ENCODE results near the gene ZNF528. TPM values are rescaled to one million over a fixed set of nuclear protein-coding genes. Genes with fewer than 3 reads are reported as not detected.

Gene ZNF528
- total and polyA plus RNA-seq, 7 donors, result 1.8 to 27.4 (median 15.5) TPM

GRCh38 chr19:52464798-52465470, 67.3 kb downstream of the ZNF528 start:
- peaks cover 0 to 15% (median 6%) of the 10 kb centered on the region in 4 donors for H3K36me3 ChIP-seq
- TF ChIP-seq POLR2A (IDR thresholded peaks at IDR 0.05), result no peak
- no peak for TF ChIP-seq EP300 (IDR thresholded peaks at IDR 0.05)
- no peak for TF ChIP-seq POLR2AphosphoS5 (IDR thresholded peaks at IDR 0.05)
- no peak for TF ChIP-seq CTCF (IDR thresholded peaks at IDR 0.05)
- 86 to 88% methylated on average over 14 of the region's 14 CpGs for WGBS, 2 donors
- peaks cover 35 to 60% (median 56%) of the 10 kb centered on the region in 4 donors for H3K9me3 ChIP-seq
- no peak overlapping the region for H3K27ac ChIP-seq
- DNase-seq, result no peak
- intact Hi-C loops (cut with DNase I), result no loop called here
- H3K27me3 ChIP-seq, result no peaks in the 10 kb centered on the region
- no peak overlapping the region for H3K4me3 ChIP-seq
- H3K4me1 ChIP-seq, result no peaks in the 10 kb centered on the region

Small RNA genes within 50 kb of the gene (small RNA-seq; reads per million reads assigned to genes)
- gene AC010332.1, result 0 reads per million in 3 donors

Other genes with a start within 250 kb of the ZNF528 start
- 10 to 100 TPM in 2 of 4 donors, 1 to 10 TPM in 2; 9.1 to 12.3 (median 9.9) TPM for gene ZNF836, start 226.2 kb upstream of the ZNF528 start, total RNA-seq
- gene ZNF836, start 226.2 kb upstream of the ZNF528 start, polyA plus RNA-seq, result 1 to 10 TPM; 2.4 to 5.1 (median 2.5) TPM
- gene PPP2R1A, start 207.8 kb upstream of the ZNF528 start, total RNA-seq, result 100 to 1,000 TPM; 127 to 163 (median 137) TPM
- gene PPP2R1A, start 207.8 kb upstream of the ZNF528 start, polyA plus RNA-seq, result 100 to 1,000 TPM; 108 to 139 (median 126) TPM
- 10 to 100 TPM in 2 of 4 donors, 1 to 10 TPM in 2; 5.5 to 11.0 (median 9.9) TPM for gene ZNF766, start 128.3 kb upstream of the ZNF528 start, total RNA-seq
- 1 to 10 TPM; 2.8 to 5.7 (median 3.0) TPM for gene ZNF766, start 128.3 kb upstream of the ZNF528 start, polyA plus RNA-seq
- 10 to 100 TPM in 1 of 4 donors, 1 to 10 TPM in 3; 7.5 to 11.2 (median 8.1) TPM for gene ZNF480, start 100.7 kb upstream of the ZNF528 start, total RNA-seq
- 1 to 10 TPM; 3.5 to 6.0 (median 4.2) TPM for gene ZNF480, start 100.7 kb upstream of the ZNF528 start, polyA plus RNA-seq
- gene ZNF610, start 61.6 kb upstream of the ZNF528 start, total RNA-seq, result 1 to 10 TPM; 2.0 to 3.2 (median 2.5) TPM
- gene ZNF610, start 61.6 kb upstream of the ZNF528 start, polyA plus RNA-seq, result 1 to 10 TPM in 1 of 3 donors, under 1 TPM in 1, not detected in 1; 0.90 to 1.8 TPM
- gene ZNF880, start 27.9 kb upstream of the ZNF528 start, total RNA-seq, result 10 to 100 TPM; 21.6 to 24.8 (median 23.0) TPM
- 10 to 100 TPM in 2 of 3 donors, 1 to 10 TPM in 1; 6.0 to 13.8 (median 12.0) TPM for gene ZNF880, start 27.9 kb upstream of the ZNF528 start, polyA plus RNA-seq
- under 1 TPM in 2 of 4 donors, not detected in 2; 0.36 to 0.49 TPM for gene ZNF534, start 31.3 kb downstream of the ZNF528 start, total RNA-seq
- gene ZNF534, start 31.3 kb downstream of the ZNF528 start, polyA plus RNA-seq, result under 1 TPM in 1 of 3 donors, not detected in 2; 0.09 TPM
- 1 to 10 TPM; 1.2 to 2.5 (median 2.4) TPM for gene ZNF578, start 55.7 kb downstream of the ZNF528 start, total RNA-seq
- gene ZNF578, start 55.7 kb downstream of the ZNF528 start, polyA plus RNA-seq, result 1 to 10 TPM in 1 of 3 donors, not detected in 2; 1.1 TPM
- gene ZNF808, start 129.8 kb downstream of the ZNF528 start, total RNA-seq, result 10 to 100 TPM; 13.0 to 26.6 (median 18.7) TPM
- gene ZNF808, start 129.8 kb downstream of the ZNF528 start, polyA plus RNA-seq, result 1 to 10 TPM; 1.8 to 7.5 (median 3.5) TPM
- 10 to 100 TPM; 12.4 to 22.4 (median 14.8) TPM for gene ZNF701, start 172.4 kb downstream of the ZNF528 start, total RNA-seq
- gene ZNF701, start 172.4 kb downstream of the ZNF528 start, polyA plus RNA-seq, result 10 to 100 TPM in 1 of 3 donors, 1 to 10 TPM in 2; 4.8 to 11.9 (median 5.5) TPM
- gene ZNF83, start 240.5 kb downstream of the ZNF528 start, total RNA-seq, result 10 to 100 TPM; 49.2 to 96.7 (median 55.9) TPM
- gene ZNF83, start 240.5 kb downstream of the ZNF528 start, polyA plus RNA-seq, result 10 to 100 TPM in 2 of 3 donors, 1 to 10 TPM in 1; 5.8 to 20.5 (median 10.2) TPM